WI38 (cell line): Measurements from ENCODE around the gene SLC39A13.

ENCODE experiments used
- H3K4me3 ChIP-seq: 2 replicates; pipeline ENCODE4 v1.5.1; 2011; ENCODE audit warnings: low read depth, mild to moderate bottlenecking, control low read depth, low read length
- CTCF ChIP-seq: IDR thresholded peaks from 2 replicates; pipeline ENCODE4 v1.5.1; 2012; ENCODE audit warnings: low read depth, mild to moderate bottlenecking, control low read depth, low read length

The SLC39A13 gene

GRCh38 chr11:47418454-47419259, 10.3 kb downstream of the SLC39A13 start:
- TF ChIP-seq CTCF: no peak
- no peak overlapping the region for H3K4me3 ChIP-seq

- TF ChIP-seq CTCF: no peak
- peak overlapping the region; percentile 88 for H3K4me3 ChIP-seq
Measured at GRCh38 chr11:47425611-47426010, 17.2 kb downstream of the SLC39A13 start.

GRCh38 chr11:47426062-47426956, 17.9 kb downstream of the SLC39A13 start, which contains the start of gene PSMC3:
PSMC3 (minus strand) TSS chr11:47426439; CDS start chr11:47426279, 160 bp downstream.
- H3K4me3 ChIP-seq: peak within 1 kb of the TSS; percentile 88
- TF ChIP-seq CTCF: no peak

- no peak overlapping the region for H3K4me3 ChIP-seq
- no peak for TF ChIP-seq CTCF
Measured at GRCh38 chr11:47430524-47430923, 22.1 kb downstream of the SLC39A13 start.

GRCh38 chr11:47431356-47432083, 23.1 kb downstream of the SLC39A13 start:
- TF ChIP-seq CTCF: no peak

GRCh38 chr11:47433157-47433556, 24.8 kb downstream of the SLC39A13 start:
- no peak overlapping the region for H3K4me3 ChIP-seq
- TF ChIP-seq CTCF: no peak

More at GRCh38 chr11:47431356-47432083, 23.1 kb downstream of the SLC39A13 start:
- no peak overlapping the region for H3K4me3 ChIP-seq
